Heart right ventricle (tissue), 16 donors: ENCODE measurements around the gene LRRTM4. TPM values are rescaled to one million over a fixed set of nuclear protein-coding genes. Genes with fewer than 3 reads are reported as not detected.

Source experiments
- ATAC-seq, 8 donors: fragments of 200-7000 bp; cut with Tn5 transposase; one replicate each; pipeline ENCODE4 v1.9.1; 2020; ENCODE audit warnings: mild to moderate bottlenecking in 8 of 8, moderate library complexity in 8 of 8, moderate number of reproducible peaks in 1 of 8
- DNase-seq, 2 donors: peaks; one replicate each; pipeline ENCODE4 v3.0.0-alpha.2; 2020
- H3K27ac ChIP-seq, 10 donors: fragments of 200-600 bp; sonication (generic) in 2 of 10; one replicate each; pipeline versions ENCODE4 v1.5.0 to v1.8.0; 2020 to 2022; ENCODE audit warnings: mild to moderate bottlenecking in 3 of 10
- H3K27me3 ChIP-seq, 7 donors: fragments of 200-600 bp; one replicate each; pipeline ENCODE4 v1.8.0; 2021 to 2022; ENCODE audit warnings: mild to moderate bottlenecking in 2 of 7
- H3K36me3 ChIP-seq, 9 donors: fragments of 200-600 bp; sonication (generic) in 1 of 9; one replicate each; pipeline versions ENCODE4 v1.5.0 to v1.8.0; 2020 to 2022; ENCODE audit warnings: mild to moderate bottlenecking in 2 of 9
- H3K4me1 ChIP-seq, 9 donors: fragments of 200-600 bp; sonication (generic) in 1 of 9; one replicate each; pipeline versions ENCODE4 v1.5.0 to v1.8.0; 2020 to 2022; ENCODE audit warnings: mild to moderate bottlenecking in 4 of 9
- H3K4me3 ChIP-seq, 10 donors: fragments of 200-600 bp; sonication (generic) in 2 of 10; one replicate each; pipeline versions ENCODE4 v1.5.0 to v1.8.0; 2020 to 2022; ENCODE audit warnings: mild to moderate bottlenecking in 7 of 10, moderate library complexity in 2 of 10
- H3K9me3 ChIP-seq, 11 donors: fragments of 200-600 bp in 10 of 11; sonication (generic) in 2 of 11; one replicate each; pipeline versions ENCODE4 v1.5.0 to v1.8.0; 2013 to 2022; ENCODE audit warnings: mild to moderate bottlenecking in 2 of 11, control low read depth in 1 of 11, moderate library complexity in 1 of 11
- CTCF ChIP-seq, 9 donors: fragments of 200-600 bp; sonication (generic) in 2 of 9; IDR thresholded peaks; one replicate each; pipeline versions ENCODE4 v1.5.0 to v1.8.0; 2021 to 2022; ENCODE audit warnings: antibody characterized with exemption in 9 of 9, mild to moderate bottlenecking in 5 of 9, moderate library complexity in 1 of 9
- WGBS, 2 donors: extraction: QIAGEN DNeasy Blood & Tissue Kit; methylation state at CpG; one replicate each; pipeline ENCODE4 v1.1.7; 2013; ENCODE audit warnings: inconsistent platforms in 1 of 2; 5-methylcytosine and 5-hydroxymethylcytosine counted together
- intact Hi-C, 10 donors: fragments of 100-400 bp; cut with DNase I; formaldehyde crosslinking; loops; one replicate each; pipeline versions ENCODE4 v1.11.1 to v1.14.2; 2022
- polyA plus RNA-seq, 2 donors: library from polyadenylated mRNA; stranded (reverse); fragments of 200-250 nt; gene quantifications; one replicate each; pipeline ENCODE4 v1.2.3, GENCODE V29; 2013
- total RNA-seq, 10 donors: library from RNA; stranded (reverse); fragmentation: NEBNext Ultra II Directional in 3 of 10; extraction: Animal tissue kit (Norgen Biotek cat#: 25700) in 3 of 10; gene quantifications; one replicate each; pipeline versions ENCODE4 v1.2.1 to v1.2.4, GENCODE V29; 2021 to 2023
- donor health status: Arrhythmogenic right ventricular cardiomyopathy.
- donor health status: ischemic (EF 13 %, LVEDD 7.1; RV severe dilation, severe dysfunction).
- donor health status: healthy with polysubstance abuse.
- donor health status: DM: no; HTN: yes; CAD: no.
- donor health status: DM: no; HTN: no; CAD: no.
- donor health status: ischemic (EF 25% LVEDD 6.9; RV normal size, moderate dysfunction).
- donor health status: ischemic (EF 25% LVEDD 5.7; RV mildly dilated, moderate dysfunction).
- donor health status: healthy.
- donor health status: DM: yes; HTN: yes; CAD: no.
- donor health status: Ischemic cardiomyopathy.
- donor health status: ischemic (EF 35%, LVEDD 5.7; RV mildly dilated, moderate dysfunction).
- donor health status: nonischemic (EF 11% LVEDD 7.7; RV severe dilation, severe dysfunction).
- donor health status: DM: yes; HTN: yes; CAD: no.
- donor health status: PGD.
- donor health status: ischemic (EF 29% LVEDD 5.4; RV normal size, mild dysfunction).
- donor health status: nonischemic (EF 23%, LVEDD 6.1; RV moderate dilation, normal function).

LRRTM4 gene
- total and polyA plus RNA-seq, 12 donors: 0.11 to 2.2 (median 0.98) TPM

GRCh38 chr2:77479895-77480294, 42.3 kb downstream of the LRRTM4 start:
- 58 to 62% methylated on average over 3 of the region's 3 CpGs for WGBS, 2 donors
- ATAC-seq (no peak), DNase-seq (no peak)
- Histone ChIP-seq H3K27me3 (no peaks in the 10 kb centered on the region), H3K4me1 (no peaks in the 10 kb centered on the region), H3K9me3 (peaks cover 0 to 5% (median 0%) of the 10 kb centered on the region in 11 donors), H3K4me3 (no peak overlapping the region), H3K27ac (no peak overlapping the region), H3K36me3 (no peaks in the 10 kb centered on the region)
- no peak for TF ChIP-seq CTCF (IDR thresholded peaks at IDR 0.05)
- intact Hi-C loops: no loop called here

GRCh38 chr2:77479395-77479794, 42.8 kb downstream of the LRRTM4 start:
- Histone ChIP-seq H3K27ac (no peak overlapping the region), H3K36me3 (no peaks in the 10 kb centered on the region), H3K9me3 (peaks cover 0 to 5% (median 0%) of the 10 kb centered on the region in 11 donors), H3K4me3 (no peak overlapping the region), H3K4me1 (no peaks in the 10 kb centered on the region), H3K27me3 (no peaks in the 10 kb centered on the region)
- DNase-seq (no peak), ATAC-seq (peak in 1 of 8 donors; percentile 23)
- intact Hi-C loops: no loop called here
- no peak for TF ChIP-seq CTCF (IDR thresholded peaks at IDR 0.05)
- WGBS, 2 donors: 7 to 10% methylated on average over 6 of the region's 6 CpGs

- DNase-seq (no peak), ATAC-seq (no peak)
- Histone ChIP-seq H3K9me3 (no peaks in the 10 kb centered on the region), H3K36me3 (no peaks in the 10 kb centered on the region), H3K27ac (no peak overlapping the region), H3K27me3 (no peaks in the 10 kb centered on the region), H3K4me3 (no peak overlapping the region), H3K4me1 (no peaks in the 10 kb centered on the region)
- no peak for TF ChIP-seq CTCF (IDR thresholded peaks at IDR 0.05)
- 73 to 81% methylated on average over 3 of the region's 3 CpGs for WGBS, 2 donors
- intact Hi-C loops: no loop called here
Measured at GRCh38 chr2:77470096-77470495, 52.1 kb downstream of the LRRTM4 start.

- no peak overlapping the region for H3K27ac ChIP-seq
- ATAC-seq (no peak), DNase-seq (no peak)
- H3K4me1 ChIP-seq: no peaks in the 10 kb centered on the region
- H3K9me3 ChIP-seq: no peaks in the 10 kb centered on the region
- 76% methylated on average over 4 of the region's 4 CpGs for WGBS, 2 donors
- H3K4me3 ChIP-seq: no peak overlapping the region
- no peak for TF ChIP-seq CTCF (IDR thresholded peaks at IDR 0.05)
- no peaks in the 10 kb centered on the region for H3K36me3 ChIP-seq
- intact Hi-C loops: no loop called here
- no peaks in the 10 kb centered on the region for H3K27me3 ChIP-seq
Measured at GRCh38 chr2:77469106-77469505, 53.1 kb downstream of the LRRTM4 start.
